ENCODE measurements around the gene PYCR2.

The PYCR2 gene

DNA sequence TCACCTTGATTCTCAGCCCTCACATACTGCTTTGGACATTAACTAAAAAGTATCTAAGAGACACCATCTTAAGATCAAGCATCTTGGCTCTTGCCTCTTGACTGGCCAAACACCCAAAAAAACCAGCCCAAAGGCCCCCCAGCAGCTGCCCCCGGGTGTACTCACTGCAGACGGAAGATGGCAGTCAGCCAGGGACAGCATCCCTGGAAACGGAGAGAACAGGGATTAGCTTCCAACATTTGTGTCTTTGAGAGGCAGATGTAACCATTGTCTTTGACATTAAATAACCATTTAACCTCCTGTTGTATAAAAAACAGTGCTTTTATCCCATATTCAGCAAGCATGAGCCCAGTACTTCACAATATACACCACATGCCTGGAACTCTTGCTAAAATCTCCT is 53.1 kb downstream of the PYCR2 start:
- H3K9me3 ChIP-seq (ENCODE audit: control insufficient read depth in 1 of 2, low read length in 2 of 2) = no peaks in the 10 kb centered on the region
- no peaks in the 10 kb centered on the region for H3K27me3 ChIP-seq (ENCODE audit: low read depth, low read length)
- H3K27ac ChIP-seq (ENCODE audit: low read length) = no peak overlapping the region
- H3K36me3 ChIP-seq (ENCODE audit: control insufficient read depth in 1 of 2, insufficient read depth in 2 of 2, low read length in 2 of 2) = peaks cover 59 to 62% of the 10 kb centered on the region in 2 donors
- no peak overlapping the region for H3K4me3 ChIP-seq (ENCODE audit: low read depth in 1 of 2, low read length in 2 of 2)
- H3K4me1 ChIP-seq (ENCODE audit: control insufficient read depth in 1 of 2, insufficient read depth in 2 of 2, low read length in 2 of 2) = peaks cover 0 to 4% of the 10 kb centered on the region in 2 donors
